Natural killer cell (primary cell): ENCODE results near the gene BOD1L2. TPM values are rescaled to one million over a fixed set of nuclear protein-coding genes. Genes with fewer than 3 reads are reported as not detected.
A peak's percentile ranks its signal among the peaks of the same experiment; 100 is the strongest.

ENCODE experiments used
- ATAC-seq, 3 donors: fragments of 150-1000 bp in 2 of 3; fragments of 200-7000 bp in 1 of 3; cut with Tn5 transposase; 1 replicate in 1 of 3; 2 replicates in 2 of 3; pipeline ENCODE4 v1.10.0; 2021; ENCODE audit warnings: mild to moderate bottlenecking in 2 of 3, moderate library complexity in 2 of 3
- DNase-seq, 2 donors: peaks; one replicate each; pipeline versions ENCODE4 v3.0.0 to v3.0.0-alpha.2; 2013 to 2021; ENCODE audit warnings: mixed read lengths in 1 of 2
- H3K27ac ChIP-seq: one replicate; pipeline ENCODE4 v1.5.1; 2013; ENCODE audit warnings: mild to moderate bottlenecking, low read length
- H3K27me3 ChIP-seq: one replicate; pipeline ENCODE4 v1.6.1; 2013; ENCODE audit warnings: low read length; ENCODE audit not compliant: control insufficient read depth, insufficient read depth
- H3K36me3 ChIP-seq: one replicate; pipeline ENCODE4 v1.6.1; 2013; ENCODE audit warnings: low read length; ENCODE audit not compliant: control insufficient read depth, insufficient read depth
- H3K4me1 ChIP-seq: one replicate; pipeline ENCODE4 v1.6.1; 2013; ENCODE audit warnings: low read length; ENCODE audit not compliant: control insufficient read depth, insufficient read depth
- H3K4me3 ChIP-seq: one replicate; pipeline ENCODE4 v1.5.1; 2013; ENCODE audit warnings: low read length
- H3K9me3 ChIP-seq: one replicate; pipeline ENCODE4 v1.6.1; 2013; ENCODE audit warnings: low read length; ENCODE audit not compliant: control insufficient read depth, insufficient read depth
- H3K27ac Mint-ChIP-seq, 2 donors: one replicate each; pipeline ENCODE4 v1.8.0; 2022; ENCODE audit warnings: mild to moderate bottlenecking in 2 of 2, mixed read lengths in 2 of 2, moderate library complexity in 1 of 2
- H3K27me3 Mint-ChIP-seq, 2 donors: one replicate each; pipeline ENCODE4 v1.8.0; 2022; ENCODE audit warnings: low read depth in 2 of 2, mixed read lengths in 2 of 2
- H3K36me3 Mint-ChIP-seq: one replicate; pipeline ENCODE4 v1.8.0; 2022; ENCODE audit warnings: mixed read lengths
- H3K4me1 Mint-ChIP-seq, 2 donors: one replicate each; pipeline ENCODE4 v1.8.0; 2022; ENCODE audit warnings: mixed read lengths in 2 of 2
- H3K4me3 Mint-ChIP-seq: one replicate; pipeline ENCODE4 v1.8.0; 2022; ENCODE audit warnings: mild to moderate bottlenecking, moderate library complexity, mixed read lengths
- H3K9me3 Mint-ChIP-seq, 2 donors: one replicate each; pipeline ENCODE4 v1.8.0; 2022; ENCODE audit warnings: mixed read lengths in 2 of 2
- CTCF ChIP-seq: fragments of 200-600 bp; IDR thresholded peaks from one replicate; pipeline ENCODE4 v1.8.0; 2022; ENCODE audit warnings: antibody characterized with exemption
- whole genome bisulfite sequencing: methylation state at CpG from one replicate; pipeline ENCODE4 v1.1.7; 2013; ENCODE audit warnings: missing lambda C conversion rate; ENCODE audit not compliant: insufficient coverage; 5-methylcytosine and 5-hydroxymethylcytosine counted together
- intact Hi-C: fragments of 100-400 bp; cut with micrococcal nuclease; formaldehyde crosslinking; loops from one replicate; pipeline ENCODE4 v1.14.2; 2022
- total RNA-seq, 4 donors: library from RNA; stranded (reverse); fragments of 120-200 nt in 1 of 4; gene quantifications; one replicate each; pipeline versions ENCODE4 v1.2.3 to v1.2.4, GENCODE V29; 2013 to 2022

Gene BOD1L2
- total RNA-seq, result not detected
- not detected for total RNA-seq (2013)

GRCh38 chr18:57146956-57147636 lies at the start of gene BOD1L2:
Gene BOD1L2 (plus strand): TSS chr18:57147087. CDS start chr18:57147313, 226 bp downstream.
- peaks cover 2% of the 10 kb centered on the region for H3K27me3 ChIP-seq
- ATAC-seq (no peak), DNase-seq (no peak)
- 91% methylated on average over 50 of the region's 50 CpGs for WGBS
- no peaks in the 10 kb centered on the region for H3K4me1 ChIP-seq
- H3K9me3 Mint-ChIP-seq, result peaks cover 0 to 8% of the 10 kb centered on the region in 2 donors
- intact Hi-C loops, result no loop called here
- peaks cover 12 to 19% of the 10 kb centered on the region in 2 donors for H3K27me3 Mint-ChIP-seq
- no peak within 1 kb of the TSS for H3K27ac Mint-ChIP-seq
- no peak within 1 kb of the TSS for H3K4me3 Mint-ChIP-seq
- H3K4me3 ChIP-seq, result no peak within 1 kb of the TSS
- H3K36me3 ChIP-seq, result no peaks in the 10 kb centered on the region
- no peak for TF ChIP-seq CTCF
- no peak within 1 kb of the TSS for H3K27ac ChIP-seq
- no peaks in the 10 kb centered on the region for H3K9me3 ChIP-seq
- no peaks in the 10 kb centered on the region for H3K4me1 Mint-ChIP-seq
- no peaks in the 10 kb centered on the region for H3K36me3 Mint-ChIP-seq

- Histone ChIP-seq H3K9me3 (no peaks in the 10 kb centered on the region), H3K27ac (no peak overlapping the region), H3K27me3 (peaks cover 4% of the 10 kb centered on the region), H3K4me3 (no peak overlapping the region), H3K4me1 (no peaks in the 10 kb centered on the region), H3K36me3 (no peaks in the 10 kb centered on the region)
- Mint-ChIP-seq H3K27me3 (peaks cover 0 to 13% of the 10 kb centered on the region in 2 donors), H3K9me3 (peaks cover 0 to 4% of the 10 kb centered on the region in 2 donors), H3K36me3 (no peaks in the 10 kb centered on the region), H3K4me1 (peaks cover 0 to 4% of the 10 kb centered on the region in 2 donors), H3K4me3 (no peak overlapping the region), H3K27ac (no peak overlapping the region)
- no peak for ATAC-seq
- 67% methylated on average over 4 of the region's 4 CpGs for WGBS
- no peak for TF ChIP-seq CTCF
- intact Hi-C loops, result no loop called here
- DNase-seq, result peak in 1 of 2 donors; percentile 14
Measured at GRCh38 chr18:57107140-57107832, 39.6 kb upstream of the BOD1L2 start.

GRCh38 chr18:57110290-57110689 lies 36.6 kb upstream of the BOD1L2 start:
- Mint-ChIP-seq H3K4me1 (peaks cover 0 to 4% of the 10 kb centered on the region in 2 donors), H3K9me3 (peaks cover 0 to 2% of the 10 kb centered on the region in 2 donors), H3K27ac (no peak overlapping the region), H3K36me3 (no peaks in the 10 kb centered on the region), H3K4me3 (no peak overlapping the region), H3K27me3 (peaks cover 0 to 4% of the 10 kb centered on the region in 2 donors)
- Histone ChIP-seq H3K27me3 (peaks cover 4% of the 10 kb centered on the region), H3K27ac (no peak overlapping the region), H3K4me3 (no peak overlapping the region), H3K9me3 (no peaks in the 10 kb centered on the region), H3K4me1 (no peaks in the 10 kb centered on the region), H3K36me3 (no peaks in the 10 kb centered on the region)
- 72% methylated on average over 4 of the region's 4 CpGs for WGBS
- no peak for TF ChIP-seq CTCF
- no peak for ATAC-seq
- no peak for DNase-seq
- intact Hi-C loops, result no loop called here
